Epithelial cell of prostate (primary cell): Measurements from ENCODE around the gene KAZN.

Source experiments
- DNase-seq: peaks from one replicate; pipeline ENCODE4 v3.0.0-alpha.2; 2011; ENCODE audit warnings: low read depth, low spot score
- H3K27ac ChIP-seq: fragments of 450-650 bp; 2 replicates; pipeline ENCODE4 v1.5.1; 2017; ENCODE audit warnings: mild to moderate bottlenecking

KAZN gene

DNA sequence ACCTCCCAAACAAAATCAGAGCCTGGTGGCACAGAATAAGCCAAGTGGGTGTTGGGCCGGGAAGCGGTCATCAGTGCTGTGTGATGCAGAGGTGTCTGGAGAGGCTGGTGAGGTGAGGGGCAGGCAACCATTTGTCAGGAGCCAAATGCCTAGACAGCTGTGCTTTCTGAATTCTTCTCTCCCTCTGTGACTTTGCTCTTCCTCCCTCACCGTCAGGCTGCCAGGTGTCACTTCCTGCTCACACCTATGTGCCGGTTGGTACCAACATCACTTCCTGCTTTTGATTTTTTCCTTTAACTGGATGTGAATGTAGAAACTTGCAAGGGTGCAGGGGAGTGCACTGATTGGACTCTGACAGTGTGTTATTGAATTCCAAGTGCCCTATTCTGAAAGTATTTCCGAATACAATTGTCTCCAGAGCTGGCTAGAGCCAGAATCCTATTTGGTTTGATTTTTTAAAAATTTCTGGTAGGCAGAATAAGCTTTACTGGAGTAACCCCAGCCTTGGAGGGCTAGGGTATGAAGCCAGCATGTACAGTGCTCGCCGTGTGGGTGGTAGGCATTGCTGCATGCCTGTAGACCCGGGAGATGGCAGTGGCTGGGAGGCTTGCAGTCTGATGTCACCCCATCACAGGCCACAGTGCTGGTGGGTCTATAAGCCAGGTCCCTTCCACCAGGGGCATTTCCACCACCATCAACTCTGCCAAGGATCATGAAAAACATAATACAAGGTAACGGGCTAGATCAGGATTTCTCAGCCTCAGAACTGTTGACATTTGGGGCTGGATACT, 210.9 kb downstream of the KAZN start:
- DNase-seq = no peak
- no peak overlapping the region for H3K27ac ChIP-seq

- no peak overlapping the region for H3K27ac ChIP-seq
- DNase-seq = no peak
Measured at GRCh38 chr1:14810595-14811361, 212.3 kb downstream of the KAZN start.

DNA sequence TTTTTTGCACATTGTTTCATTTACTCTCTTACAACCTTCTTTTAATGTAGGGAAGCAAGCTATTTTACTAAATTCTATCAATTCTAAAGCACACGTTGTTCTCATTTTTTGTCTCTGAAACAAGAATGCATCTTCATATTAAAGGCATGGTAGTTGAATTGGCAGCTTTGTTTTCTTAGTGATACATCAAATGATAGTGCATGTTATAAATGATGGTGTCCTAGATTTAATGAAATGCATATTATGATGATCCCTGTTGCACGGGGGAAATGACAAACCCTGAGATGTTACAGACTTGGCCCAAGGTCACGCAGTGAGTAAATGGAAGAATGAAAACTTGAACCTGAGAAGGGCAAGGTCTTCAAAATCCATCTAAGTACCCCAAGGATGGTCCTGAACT, 213.1 kb downstream of the KAZN start:
- no peak for DNase-seq

GRCh38 chr1:14812189-14812588, 213.7 kb downstream of the KAZN start:
- H3K27ac ChIP-seq = no peak overlapping the region

More for the DNA sequence above, 213.1 kb downstream of the KAZN start:
- no peak overlapping the region for H3K27ac ChIP-seq

DNA sequence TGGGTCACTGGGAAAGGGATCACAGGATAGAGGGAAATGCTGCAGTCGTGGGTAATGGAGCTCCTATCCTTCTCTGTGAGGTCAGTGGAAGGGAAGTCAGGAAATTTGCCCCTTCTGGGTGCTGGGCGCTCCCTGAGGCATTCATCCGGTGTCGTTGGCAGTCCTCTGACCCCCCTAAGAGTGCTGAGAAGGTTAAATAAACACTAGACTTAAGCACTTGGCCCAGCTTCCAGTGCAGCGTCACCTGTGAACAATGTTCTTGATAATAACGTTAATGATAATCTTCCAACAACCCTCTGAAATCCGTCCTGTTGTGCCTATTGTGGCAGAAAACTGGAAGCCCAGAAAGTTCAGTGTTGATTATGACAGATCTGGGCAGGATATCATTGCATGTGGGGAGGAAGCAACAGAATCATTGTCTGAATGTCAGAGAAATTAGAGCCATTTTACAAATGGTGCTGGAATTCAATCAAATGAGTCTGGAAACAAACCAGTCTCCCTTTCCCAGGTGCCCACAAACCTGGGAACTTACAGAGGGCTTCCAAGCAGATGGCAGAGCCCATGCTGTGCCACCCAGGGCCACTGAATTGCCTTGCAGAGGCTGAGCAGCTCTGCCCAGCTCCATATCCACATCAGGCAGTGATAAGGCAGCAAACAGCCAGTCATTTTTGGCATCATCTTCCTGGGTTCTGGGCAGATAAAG, 216.8 kb downstream of the KAZN start:
- no peak for DNase-seq
- H3K27ac ChIP-seq = no peak overlapping the region

More at GRCh38 chr1:14812189-14812588, 213.7 kb downstream of the KAZN start:
- no peak for DNase-seq

GRCh38 chr1:14817223-14818170, 219.0 kb downstream of the KAZN start:
- DNase-seq = no peak
- H3K27ac ChIP-seq = no peak overlapping the region

DNA sequence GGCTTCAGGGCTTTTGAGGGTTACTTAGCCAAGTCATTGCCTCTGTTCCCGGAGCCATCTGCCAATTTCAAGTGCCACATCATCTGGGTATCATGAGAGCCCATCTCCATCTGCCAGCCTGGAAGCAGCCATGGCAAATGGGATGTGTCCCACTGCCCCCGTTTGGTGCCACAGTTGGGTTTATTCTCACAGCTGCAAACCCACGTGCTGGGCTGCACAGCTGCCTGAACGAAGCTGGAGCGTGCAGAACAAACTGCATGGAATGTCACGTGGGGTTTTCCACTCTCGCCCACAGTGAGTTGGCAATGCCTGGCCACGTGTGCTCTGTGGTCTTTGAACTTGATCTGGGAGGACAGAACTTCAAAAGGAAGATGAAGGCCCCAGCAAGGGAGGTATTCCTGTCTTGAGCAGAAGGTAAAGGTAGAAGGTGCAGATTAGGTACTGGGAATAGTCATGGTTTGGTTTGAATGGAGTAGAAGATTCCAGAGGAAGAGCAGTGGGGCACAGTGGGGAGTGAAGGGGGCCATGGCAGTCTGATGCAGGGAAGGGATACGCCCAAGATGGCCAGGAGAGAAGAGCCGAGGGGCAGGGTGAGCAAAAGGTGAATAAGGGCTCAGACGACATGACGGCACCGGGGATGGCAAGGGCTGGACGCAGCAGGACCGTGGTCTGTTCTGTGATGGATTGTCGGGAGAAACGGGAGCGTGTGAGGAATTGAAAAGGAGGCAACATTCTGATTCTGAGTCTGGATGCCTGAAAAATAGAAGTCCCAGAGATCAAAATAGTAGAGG, 222.0 kb downstream of the KAZN start:
- H3K27ac ChIP-seq = no peak overlapping the region
- DNase-seq = no peak

DNA sequence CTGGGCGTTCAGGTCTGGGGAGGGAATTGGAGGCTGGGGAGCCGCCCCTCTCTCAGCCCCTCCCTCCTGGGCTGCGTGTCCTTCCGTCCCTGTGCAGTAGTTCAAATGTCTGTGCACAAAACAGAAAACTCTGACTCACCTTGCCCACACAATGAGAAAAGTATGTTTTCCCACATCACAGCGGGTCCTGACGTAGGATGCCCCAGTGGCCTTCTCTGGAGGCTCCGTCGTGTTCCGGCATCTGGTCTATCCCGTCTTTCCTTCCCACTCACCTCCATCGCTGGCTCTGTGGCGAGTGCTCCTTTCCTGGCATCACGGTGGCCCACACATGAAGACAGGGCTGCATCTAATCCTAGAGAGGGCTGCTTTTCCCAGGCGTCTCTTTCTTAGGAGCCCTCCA, 224.0 kb downstream of the KAZN start:
- no peak for DNase-seq
- no peak overlapping the region for H3K27ac ChIP-seq

GRCh38 chr1:14822996-14823395, 224.5 kb downstream of the KAZN start:
- H3K27ac ChIP-seq = no peak overlapping the region
- no peak for DNase-seq

GRCh38 chr1:14824314-14824915, 225.9 kb downstream of the KAZN start:
- H3K27ac ChIP-seq = no peak overlapping the region
- no peak for DNase-seq

DNA sequence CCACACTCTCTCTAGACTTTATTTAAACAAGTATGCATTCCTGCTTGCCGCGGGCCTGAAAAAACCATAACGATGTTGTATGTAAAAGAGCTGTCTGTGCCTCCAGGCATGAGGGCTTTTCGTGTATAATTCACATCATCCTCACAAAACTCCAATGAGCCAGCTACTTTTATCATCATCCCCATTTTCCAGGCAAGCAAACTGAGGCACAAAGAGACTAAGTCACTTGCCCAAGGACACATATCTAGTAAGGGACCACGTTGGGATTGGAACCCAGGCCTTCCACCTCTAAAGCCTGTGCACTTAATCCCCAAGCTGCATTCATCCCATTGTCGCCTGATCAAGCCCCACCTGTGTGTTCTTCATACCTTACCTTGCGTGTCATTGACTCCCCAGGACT, 226.9 kb downstream of the KAZN start:
- no peak for DNase-seq
- H3K27ac ChIP-seq = no peak overlapping the region

- DNase-seq = no peak
Measured at GRCh38 chr1:14826172-14826636, 227.7 kb downstream of the KAZN start.

DNA sequence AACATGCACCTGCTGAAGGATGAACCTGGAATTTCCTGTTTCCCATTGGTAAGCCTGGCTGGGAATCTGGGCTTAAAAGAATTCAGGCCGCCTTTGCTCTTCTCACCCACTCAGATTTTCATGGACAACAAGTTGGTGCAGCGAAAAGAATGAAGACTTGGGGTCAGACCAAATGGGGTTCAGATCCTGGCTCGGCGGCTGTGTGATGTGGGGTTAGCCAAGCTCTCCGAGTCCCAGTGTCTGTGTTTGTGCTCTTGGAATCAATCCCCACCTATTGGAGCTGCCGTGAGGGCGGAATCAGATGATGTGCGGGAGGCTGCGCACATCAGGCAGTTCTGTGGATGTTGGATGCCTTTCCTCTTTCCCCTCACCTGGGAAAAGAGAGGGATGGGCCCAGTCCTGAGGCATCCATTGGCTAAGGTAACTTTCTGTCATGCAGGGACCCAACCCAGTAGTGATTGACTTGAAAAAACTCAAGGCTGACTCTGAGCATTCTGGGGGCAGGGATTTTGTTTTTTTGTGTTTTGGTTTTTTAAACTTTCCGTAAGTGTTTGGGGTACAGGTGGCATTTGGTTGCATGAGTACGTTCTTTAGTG, 228.3 kb downstream of the KAZN start:
- H3K27ac ChIP-seq = no peak overlapping the region
- DNase-seq = no peak

More at GRCh38 chr1:14826172-14826636, 227.7 kb downstream of the KAZN start:
- H3K27ac ChIP-seq = no peak overlapping the region

DNA sequence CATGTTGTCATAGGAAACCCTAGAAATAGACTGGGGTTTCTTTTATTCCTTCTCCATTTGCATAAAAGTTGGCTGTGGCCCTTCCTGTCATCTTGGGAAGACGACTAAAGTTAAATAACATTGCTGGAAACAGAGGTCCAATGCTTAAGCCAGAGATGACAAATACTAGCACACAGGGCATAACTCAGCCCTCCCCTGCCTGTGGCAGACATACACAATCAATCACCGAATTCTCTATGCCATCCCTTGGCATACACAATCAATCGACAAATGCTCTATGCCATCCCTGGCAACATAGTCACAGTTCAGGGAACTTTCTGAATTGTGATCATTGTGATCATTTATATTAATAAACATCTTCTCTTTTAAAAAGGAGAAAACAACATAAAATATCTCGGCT, 229.4 kb downstream of the KAZN start:
- no peak overlapping the region for H3K27ac ChIP-seq
- no peak for DNase-seq

DNA sequence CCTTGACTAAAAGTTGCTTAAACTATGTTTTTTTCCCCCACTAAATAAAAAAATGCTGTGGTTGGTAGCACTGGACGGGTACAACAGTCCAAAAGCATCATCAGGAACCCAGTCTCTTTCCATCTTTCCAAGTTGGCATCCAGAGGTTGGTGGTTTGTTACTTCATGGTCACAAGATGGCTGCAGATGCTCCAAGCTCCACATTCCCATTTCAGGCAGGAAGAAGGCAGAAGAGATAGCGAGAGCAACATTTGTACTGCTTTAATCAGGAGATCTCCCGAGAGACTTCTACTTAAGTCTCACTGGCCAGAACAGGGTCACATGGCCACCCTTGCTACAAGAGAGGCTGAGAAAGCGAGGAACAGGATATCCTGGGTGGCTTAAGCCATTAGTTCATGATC, 230.2 kb downstream of the KAZN start:
- H3K27ac ChIP-seq = no peak overlapping the region
- no peak for DNase-seq

GRCh38 chr1:14835725-14836124, 237.2 kb downstream of the KAZN start:
- DNase-seq = no peak

DNA sequence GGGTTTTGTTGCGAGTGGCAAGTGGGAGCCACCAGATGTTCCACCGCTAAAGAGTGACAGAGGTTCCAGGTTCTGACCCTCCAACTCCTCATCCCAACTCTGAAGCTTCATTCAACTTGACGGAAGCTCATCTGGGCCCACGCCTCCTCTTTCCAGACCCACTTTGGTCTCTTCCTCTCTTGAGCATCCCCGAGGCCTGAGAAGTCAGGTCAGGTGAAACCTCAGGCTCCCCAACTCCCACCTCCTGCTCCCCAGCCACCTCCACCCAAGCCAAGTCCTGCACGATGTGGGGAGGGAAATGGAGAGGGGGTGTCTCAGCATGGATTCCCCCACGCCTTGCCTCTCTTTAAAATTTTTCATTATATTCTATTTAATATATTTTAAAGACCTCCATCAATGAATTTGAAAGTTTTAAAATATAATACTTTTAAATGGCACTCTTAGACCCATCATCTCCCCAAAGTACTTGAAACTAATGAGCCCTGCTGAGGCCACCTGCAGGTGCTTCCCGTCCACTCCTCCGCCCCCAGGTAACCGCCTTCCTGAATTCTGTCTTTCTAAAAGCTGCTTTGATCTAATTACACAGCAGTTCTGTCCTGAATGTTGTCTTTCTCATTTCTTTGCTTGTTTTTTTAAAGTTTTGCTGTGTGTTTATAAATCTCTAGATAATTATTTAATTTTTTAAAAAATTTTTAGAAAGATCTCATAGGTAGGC, 238.1 kb downstream of the KAZN start:
- no peak for DNase-seq
- no peak overlapping the region for H3K27ac ChIP-seq

More at GRCh38 chr1:14835725-14836124, 237.2 kb downstream of the KAZN start:
- H3K27ac ChIP-seq = no peak overlapping the region

GRCh38 chr1:14840374-14840773, 241.9 kb downstream of the KAZN start:
- DNase-seq = no peak
- no peak overlapping the region for H3K27ac ChIP-seq
